AG04450 (cell line): ENCODE data around the gene ARHGEF39. TPM values are rescaled to one million over a fixed set of nuclear protein-coding genes. Genes with fewer than 3 reads are reported as not detected.
"Not testable (repeated sequence)": the region's sequence is repeated elsewhere in the genome, so short reads cannot be mapped to it uniquely, and the experiment has no call there.

ENCODE experiments used
- CTCF ChIA-PET: fragments of 300-600, 350-600 bp; formaldehyde crosslinking; extraction: SDS; loops from one replicate; lab custom pipeline; 2022; ENCODE audit warnings: antibody characterized with exemption, inconsistent platforms; lab: Charles Lee
- POLR2A ChIA-PET: fragments of 350-600 bp; formaldehyde crosslinking; extraction: SDS; loops from one replicate; lab custom pipeline; 2021; ENCODE audit warnings: antibody characterized with exemption, inconsistent platforms; lab: Yijun Ruan, JAX
- DNase-seq: peaks from one replicate; pipeline ENCODE4 v3.0.0-alpha.2; 2011; ENCODE audit warnings: low read depth, low spot score
- H3K27ac ChIP-seq: one replicate; pipeline ENCODE4 v1.5.1; 2012; ENCODE audit warnings: low read depth, low read length, control low read depth
- H3K27me3 ChIP-seq: one replicate; pipeline ENCODE4 v1.6.0; 2012; ENCODE audit warnings: low read length; ENCODE audit not compliant: control insufficient read depth, insufficient read depth
- H3K4me3 ChIP-seq: 2 replicates; pipeline ENCODE4 v1.5.1; 2011; ENCODE audit warnings: mild to moderate bottlenecking, low read depth, low read length, control low read depth
- H3K9me3 ChIP-seq: 2 replicates; pipeline ENCODE4 v1.5.1; 2012; ENCODE audit warnings: low read length; ENCODE audit not compliant: control insufficient read depth, insufficient read depth
- polyA plus RNA-seq: library from polyadenylated mRNA; depleted of rRNA; stranded (reverse); fragments of >200 nt; gene quantifications from 2 replicates; pipeline ENCODE4 v1.2.3, GENCODE V29; 2011
- TF ChIP-seq, protein P1 (sequence below): IDR thresholded peaks from 2 replicates; pipeline ENCODE4 v1.5.1; 2011; ENCODE audit warnings: low read depth, low read length, control low read depth, inconsistent platforms

ARHGEF39 gene
- polyA plus RNA-seq, 1 experiment = 1.2 TPM

DNA sequence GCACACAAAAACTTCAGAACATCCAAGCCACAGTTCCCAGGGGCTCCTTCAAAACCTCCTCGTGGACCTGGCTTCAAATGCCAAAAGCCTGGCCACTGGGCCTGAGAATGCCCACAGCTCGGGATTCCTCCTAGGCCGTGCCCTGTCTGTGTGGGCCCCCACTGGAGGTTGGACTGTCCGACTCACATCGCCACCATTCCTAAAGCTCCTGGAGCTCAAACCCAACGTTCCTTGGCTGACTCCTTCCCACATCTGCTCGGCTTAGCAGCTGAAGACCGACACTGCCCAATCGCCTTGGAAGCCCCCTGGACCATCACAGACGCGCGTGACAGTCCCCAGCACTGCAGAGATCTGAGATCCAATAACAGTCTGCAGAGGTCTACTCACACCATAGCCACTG lies 21.9 kb downstream of the ARHGEF39 start:
- Histone ChIP-seq H3K27ac (no peak overlapping the region), H3K27me3 (no peaks in the 10 kb centered on the region), H3K4me3 (no peak overlapping the region), H3K9me3 (no peaks in the 10 kb centered on the region)
- ChIA-PET CTCF (no interaction called here), POLR2A (no interaction called here)
- TF ChIP-seq, protein P1, sequence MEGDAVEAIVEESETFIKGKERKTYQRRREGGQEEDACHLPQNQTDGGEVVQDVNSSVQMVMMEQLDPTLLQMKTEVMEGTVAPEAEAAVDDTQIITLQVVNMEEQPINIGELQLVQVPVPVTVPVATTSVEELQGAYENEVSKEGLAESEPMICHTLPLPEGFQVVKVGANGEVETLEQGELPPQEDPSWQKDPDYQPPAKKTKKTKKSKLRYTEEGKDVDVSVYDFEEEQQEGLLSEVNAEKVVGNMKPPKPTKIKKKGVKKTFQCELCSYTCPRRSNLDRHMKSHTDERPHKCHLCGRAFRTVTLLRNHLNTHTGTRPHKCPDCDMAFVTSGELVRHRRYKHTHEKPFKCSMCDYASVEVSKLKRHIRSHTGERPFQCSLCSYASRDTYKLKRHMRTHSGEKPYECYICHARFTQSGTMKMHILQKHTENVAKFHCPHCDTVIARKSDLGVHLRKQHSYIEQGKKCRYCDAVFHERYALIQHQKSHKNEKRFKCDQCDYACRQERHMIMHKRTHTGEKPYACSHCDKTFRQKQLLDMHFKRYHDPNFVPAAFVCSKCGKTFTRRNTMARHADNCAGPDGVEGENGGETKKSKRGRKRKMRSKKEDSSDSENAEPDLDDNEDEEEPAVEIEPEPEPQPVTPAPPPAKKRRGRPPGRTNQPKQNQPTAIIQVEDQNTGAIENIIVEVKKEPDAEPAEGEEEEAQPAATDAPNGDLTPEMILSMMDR = no peak
- DNase-seq = no peak

GRCh38 chr9:35641478-35641877 lies 23.5 kb downstream of the ARHGEF39 start:
- POLR2A ChIA-PET, CTCF ChIA-PET, H3K4me3 ChIP-seq, H3K9me3 ChIP-seq, H3K27ac ChIP-seq, H3K27me3 ChIP-seq, DNase-seq: not testable (repeated sequence)

DNA sequence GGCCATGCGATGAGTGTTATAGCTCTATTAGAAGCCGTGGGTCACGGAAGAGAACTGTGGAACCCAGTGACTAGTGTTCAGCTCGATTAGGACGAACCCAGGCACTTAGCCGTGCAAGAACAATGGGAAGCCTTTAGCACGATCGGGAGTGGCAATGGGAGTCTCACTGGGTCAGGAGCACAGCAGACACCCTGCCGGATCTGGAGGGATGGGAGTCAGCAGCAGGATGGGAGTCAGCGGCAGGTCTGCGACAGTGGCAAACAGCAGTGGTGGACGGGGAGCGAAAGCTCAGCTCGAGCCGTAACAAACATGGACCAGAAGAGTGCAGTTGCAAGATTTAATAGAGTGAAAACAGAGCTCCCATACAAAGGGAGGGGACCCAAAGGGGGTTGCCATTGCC lies 24.6 kb downstream of the ARHGEF39 start:
- H3K9me3 ChIP-seq, CTCF ChIA-PET, POLR2A ChIA-PET, H3K4me3 ChIP-seq, H3K27ac ChIP-seq, DNase-seq, H3K27me3 ChIP-seq: not testable (repeated sequence)

- Histone ChIP-seq H3K4me3 (no peak overlapping the region), H3K9me3 (no peaks in the 10 kb centered on the region), H3K27ac (no peak overlapping the region), H3K27me3 (no peaks in the 10 kb centered on the region)
- CTCF ChIA-PET = interaction anchor here (1.0 to 1.1 kb wide), 2 partner anchors 18 to 36 kb away, joined by 3 read pairs; partner anchors contain the start of genes CCDC107 and RMRP
- TF ChIP-seq, protein P1 = no peak
- POLR2A ChIA-PET = interaction anchor here (0.7 kb wide), 1 partner anchor 806 kb away, joined by 3 read pairs; no protein-coding TSS in a partner anchor
- no peak for DNase-seq
Measured at GRCh38 chr9:35639631-35640030, 25.4 kb downstream of the ARHGEF39 start.

GRCh38 chr9:35639225-35639624 lies 25.8 kb downstream of the ARHGEF39 start:
- H3K27ac ChIP-seq, H3K9me3 ChIP-seq, DNase-seq, H3K27me3 ChIP-seq, H3K4me3 ChIP-seq: not testable (repeated sequence)
- POLR2A ChIA-PET = interaction anchor here (0.7 kb wide), 1 partner anchor 806 kb away, joined by 3 read pairs; no protein-coding TSS in a partner anchor
- CTCF ChIA-PET = interaction anchor here (1.0 to 1.1 kb wide), 2 partner anchors 19 to 36 kb away, joined by 3 read pairs; partner anchors contain the start of genes CCDC107 and RMRP

GRCh38 chr9:35638751-35639150 lies 26.2 kb downstream of the ARHGEF39 start:
- POLR2A ChIA-PET = interaction anchor here (0.7 kb wide), 1 partner anchor 807 kb away, joined by 3 read pairs; no protein-coding TSS in a partner anchor
- not testable (repeated sequence) for H3K27ac ChIP-seq, H3K4me3 ChIP-seq, H3K27me3 ChIP-seq, DNase-seq, H3K9me3 ChIP-seq
- CTCF ChIA-PET = interaction anchor here (1.0 kb wide), 1 partner anchor 35 kb away, joined by 3 read pairs; no protein-coding TSS in a partner anchor

GRCh38 chr9:35637427-35637955 lies 27.5 kb downstream of the ARHGEF39 start:
- DNase-seq, CTCF ChIA-PET, POLR2A ChIA-PET, H3K4me3 ChIP-seq, H3K27me3 ChIP-seq, H3K27ac ChIP-seq, H3K9me3 ChIP-seq: not testable (repeated sequence)

DNA sequence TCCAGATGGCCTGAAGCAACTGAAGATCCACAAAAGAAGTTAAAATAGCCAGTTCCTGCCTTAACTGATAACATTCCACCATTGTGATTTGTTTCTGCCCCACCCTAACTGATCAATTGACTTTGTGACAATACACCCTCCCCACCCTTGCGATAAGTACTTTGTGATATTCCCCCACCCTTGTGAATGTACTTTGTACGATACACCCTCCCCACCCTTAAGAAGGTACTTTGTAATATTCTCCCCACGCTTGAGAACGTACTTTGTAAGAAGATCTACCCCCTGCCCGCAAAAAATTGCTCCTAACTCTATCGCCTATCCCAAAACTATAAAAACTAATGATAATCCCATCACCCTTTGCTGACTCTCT lies 28.1 kb downstream of the ARHGEF39 start:
- CTCF ChIA-PET, DNase-seq, POLR2A ChIA-PET, H3K9me3 ChIP-seq, H3K27ac ChIP-seq, H3K27me3 ChIP-seq, H3K4me3 ChIP-seq: not testable (repeated sequence)
